Stimulated activated CD8-positive, alpha-beta memory T cell treated with anti-CD3 and anti-CD28 coated beads, Interleukin-2, amount 100 ng/mL, for 48 hours (primary cell): ENCODE data around the gene FATE1.
"Not testable (repeated sequence)": the region's sequence is repeated elsewhere in the genome, so short reads cannot be mapped to it uniquely, and the experiment has no call there.

ENCODE experiments used
- DNase-seq, 2 donors: peaks; one replicate each; pipeline ENCODE4 v3.0.0-alpha.2; 2020; ENCODE audit warnings: low read depth in 2 of 2

FATE1 gene, protein sequence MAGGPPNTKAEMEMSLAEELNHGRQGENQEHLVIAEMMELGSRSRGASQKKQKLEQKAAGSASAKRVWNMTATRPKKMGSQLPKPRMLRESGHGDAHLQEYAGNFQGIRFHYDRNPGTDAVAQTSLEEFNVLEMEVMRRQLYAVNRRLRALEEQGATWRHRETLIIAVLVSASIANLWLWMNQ

DNA sequence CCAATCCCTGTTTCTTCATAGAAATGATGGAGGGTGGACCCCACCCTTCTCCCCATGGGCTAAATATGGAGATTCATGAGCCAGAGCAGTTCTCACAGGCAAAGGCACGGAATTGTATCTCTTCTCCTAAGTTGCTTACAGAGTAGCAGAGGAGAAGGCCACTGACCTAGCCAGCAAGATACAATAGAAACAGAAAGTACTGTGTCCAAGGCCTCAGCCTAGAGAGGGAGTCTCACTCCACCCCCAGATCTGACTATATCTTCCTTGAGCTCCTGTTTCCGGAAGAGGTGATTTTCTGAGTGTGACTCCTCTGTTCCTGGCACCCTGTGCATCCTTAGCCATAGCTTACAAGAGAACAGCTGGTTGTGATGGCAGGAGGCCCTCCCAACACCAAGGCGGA lies at the start of gene FATE1:
TSS of gene FATE1 (plus strand) at position 284 of the 400 bp plus-strand sequence. CDS start at position 369, 85 bp downstream.
- no peak for DNase-seq

DNA sequence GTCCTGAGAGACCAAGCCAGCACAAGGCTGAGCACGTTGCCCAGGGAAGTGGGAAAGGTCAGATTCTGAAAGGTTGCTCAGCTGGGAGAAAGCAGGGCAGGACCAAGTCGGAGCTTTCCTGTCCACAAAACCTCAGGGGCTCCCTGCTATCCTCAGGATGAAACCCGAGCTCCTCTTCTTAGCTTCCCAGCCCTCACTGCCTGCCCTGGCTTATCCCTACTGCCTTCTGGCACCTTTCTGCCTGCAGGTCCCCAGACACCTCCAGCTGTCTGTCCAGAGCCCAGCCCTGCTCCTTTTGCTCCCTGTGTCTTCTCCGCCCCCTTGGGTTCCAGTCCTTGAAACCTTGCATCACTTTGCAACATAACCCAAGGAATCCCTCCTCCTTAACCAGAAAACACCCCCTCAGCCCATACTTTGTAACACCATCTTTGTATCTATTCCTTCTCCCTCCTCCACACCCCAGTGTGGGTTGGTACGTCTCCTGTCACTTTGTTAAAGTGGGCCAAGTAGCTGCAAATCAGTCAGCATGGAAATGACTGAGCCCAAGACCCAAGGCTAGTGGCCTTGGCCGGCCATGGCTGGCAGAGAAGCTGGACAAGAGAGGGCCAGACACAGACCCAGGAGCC lies 40.6 kb upstream of the FATE1 start:
- DNase-seq, result no peak

DNA sequence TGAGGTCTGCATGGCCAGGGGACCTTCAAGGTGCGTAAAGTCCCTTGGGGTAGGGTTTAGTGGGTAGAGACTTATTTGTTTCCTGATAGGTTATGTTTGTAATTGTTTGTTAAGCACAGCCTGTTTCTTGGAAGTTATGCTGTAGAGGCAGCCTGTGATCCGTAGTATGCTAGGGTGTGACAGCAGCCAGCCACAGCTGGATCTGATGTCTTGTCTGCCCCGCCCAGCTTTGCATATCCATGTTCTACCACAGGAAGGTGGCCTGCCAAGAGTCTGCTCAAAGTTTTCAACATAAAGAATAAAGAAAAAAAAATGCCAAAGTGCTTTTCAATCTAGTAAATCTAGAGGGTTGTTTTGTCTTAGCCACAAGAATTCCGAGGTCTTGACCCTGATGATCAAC lies 39.6 kb upstream of the FATE1 start:
- no peak for DNase-seq

DNA sequence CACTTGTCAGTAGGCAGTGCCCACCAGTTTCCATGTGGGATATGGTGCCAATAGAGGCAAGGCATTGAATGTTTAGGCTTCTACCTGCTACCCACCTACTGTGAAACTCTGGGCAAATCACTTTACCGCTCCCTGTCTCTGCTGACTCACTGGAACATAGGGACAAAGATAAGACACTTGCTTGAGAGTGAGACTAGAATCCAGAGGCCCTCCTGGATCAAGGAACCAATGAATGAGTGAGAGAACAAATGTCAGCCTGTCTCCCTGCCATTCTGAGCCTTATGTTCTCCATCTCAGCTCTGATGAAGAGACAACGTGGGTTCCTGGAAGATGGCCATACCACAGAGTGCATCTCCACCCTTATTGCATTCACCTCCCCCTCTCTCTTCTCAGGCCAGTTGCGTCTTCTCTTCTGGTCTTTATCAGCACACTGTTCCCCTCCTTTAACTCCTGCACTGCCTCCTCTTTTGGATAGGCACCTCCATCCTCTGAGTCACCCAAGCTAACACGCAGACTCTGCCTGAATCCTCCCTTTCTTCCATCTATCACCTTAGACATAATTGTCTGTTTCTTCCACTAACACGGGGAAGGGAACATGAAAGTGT lies 35.9 kb upstream of the FATE1 start:
- no peak for DNase-seq

DNA sequence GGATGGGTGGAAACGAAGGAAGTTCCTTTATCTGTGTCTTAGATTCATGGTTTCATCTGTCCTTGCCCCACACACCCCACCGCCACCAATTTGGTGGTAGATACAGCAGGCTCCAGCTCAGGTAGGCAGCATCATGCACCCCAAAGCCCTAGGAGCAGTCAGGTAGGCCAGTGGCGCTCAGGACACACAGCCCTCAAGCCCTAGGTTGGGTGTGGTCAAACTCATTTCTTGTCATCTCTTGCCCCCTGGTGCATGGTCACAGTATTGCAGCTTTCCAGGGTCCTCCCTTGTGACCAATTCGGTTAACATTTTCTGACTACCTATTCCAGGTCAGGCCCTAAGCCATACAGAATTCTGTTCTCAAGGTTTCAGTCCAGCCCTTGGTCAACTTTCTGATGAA lies 35.0 kb upstream of the FATE1 start:
- DNase-seq, result peak; percentile 46 to 54

DNA sequence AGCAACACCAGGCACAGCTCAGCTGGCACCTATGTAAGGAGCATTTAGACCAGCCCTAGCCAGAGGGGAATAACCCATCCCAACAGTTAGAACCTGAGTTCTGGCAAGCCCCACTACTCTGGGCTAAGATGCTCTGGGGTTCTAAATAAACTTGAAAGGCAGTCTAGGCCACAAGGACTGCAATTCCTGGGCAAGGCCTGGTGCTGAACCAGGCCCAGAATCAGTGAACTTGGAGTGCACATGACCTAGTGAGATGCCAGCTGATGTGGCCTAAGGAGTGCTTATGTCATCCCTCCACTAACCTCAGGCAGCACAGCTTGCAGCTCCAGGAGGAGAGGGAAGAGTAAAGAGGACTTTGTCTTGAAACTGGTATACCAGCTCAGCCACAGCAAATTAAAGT lies 28.2 kb upstream of the FATE1 start:
- no peak for DNase-seq

DNA sequence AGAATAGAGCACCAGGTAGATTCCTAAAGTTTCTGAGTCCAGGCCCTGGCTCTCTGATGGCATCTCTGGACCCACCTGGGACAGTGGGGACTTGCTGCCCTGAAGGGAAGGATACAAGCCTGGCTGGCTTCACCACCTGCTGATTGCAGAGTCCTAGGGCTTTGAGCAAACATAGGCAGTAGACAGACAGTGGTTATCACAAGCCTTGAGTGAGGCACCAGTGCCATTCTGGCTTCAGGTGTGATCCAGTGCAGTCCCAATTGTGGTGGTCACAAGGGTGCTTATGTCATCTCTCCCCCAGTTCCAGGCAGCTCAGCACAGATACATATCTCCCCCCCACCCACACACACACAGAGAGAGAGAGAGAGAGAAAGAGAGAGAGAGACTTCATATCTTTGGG lies 27.1 kb upstream of the FATE1 start:
- no peak for DNase-seq

DNA sequence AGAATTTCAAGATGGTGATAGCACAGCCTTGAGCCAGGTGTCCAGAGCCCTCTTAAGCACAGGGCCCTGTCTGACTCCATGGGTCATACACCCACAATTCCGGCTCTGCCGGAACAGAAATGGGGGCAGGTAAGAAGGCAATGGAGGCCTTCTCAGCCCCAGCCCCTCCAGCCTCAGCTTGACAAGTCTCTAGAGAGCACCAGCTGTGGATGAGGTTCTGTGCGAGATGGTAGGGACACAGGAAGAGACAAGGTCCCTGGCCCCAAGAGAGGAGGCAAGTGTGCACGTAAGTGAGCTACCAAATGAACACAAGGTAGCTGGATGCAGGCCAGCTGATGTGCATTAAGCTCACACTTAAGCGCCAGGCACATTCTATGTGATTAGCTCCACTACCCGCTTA lies 23.0 kb upstream of the FATE1 start:
- no peak for DNase-seq

DNA sequence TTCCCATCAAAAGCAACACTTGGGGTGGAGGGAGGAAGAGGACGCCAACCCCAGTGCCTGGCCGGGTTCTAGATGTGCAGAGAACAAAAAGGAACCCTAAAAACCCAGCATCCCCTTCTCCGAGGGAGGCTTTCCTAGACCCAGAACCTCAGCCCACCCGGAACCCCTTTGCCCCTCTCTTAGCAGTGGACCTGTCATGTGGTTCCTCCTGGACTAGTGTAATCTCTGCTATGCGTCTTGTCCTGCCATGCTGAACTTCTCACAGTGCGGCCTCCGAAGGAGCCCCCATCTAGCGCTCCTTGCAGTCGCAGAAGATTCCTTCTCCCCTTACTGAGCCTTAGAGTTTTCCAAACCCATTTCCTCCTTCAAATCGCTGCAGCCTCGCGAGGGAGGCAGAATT lies 21.7 kb upstream of the FATE1 start:
- no peak for DNase-seq

DNA sequence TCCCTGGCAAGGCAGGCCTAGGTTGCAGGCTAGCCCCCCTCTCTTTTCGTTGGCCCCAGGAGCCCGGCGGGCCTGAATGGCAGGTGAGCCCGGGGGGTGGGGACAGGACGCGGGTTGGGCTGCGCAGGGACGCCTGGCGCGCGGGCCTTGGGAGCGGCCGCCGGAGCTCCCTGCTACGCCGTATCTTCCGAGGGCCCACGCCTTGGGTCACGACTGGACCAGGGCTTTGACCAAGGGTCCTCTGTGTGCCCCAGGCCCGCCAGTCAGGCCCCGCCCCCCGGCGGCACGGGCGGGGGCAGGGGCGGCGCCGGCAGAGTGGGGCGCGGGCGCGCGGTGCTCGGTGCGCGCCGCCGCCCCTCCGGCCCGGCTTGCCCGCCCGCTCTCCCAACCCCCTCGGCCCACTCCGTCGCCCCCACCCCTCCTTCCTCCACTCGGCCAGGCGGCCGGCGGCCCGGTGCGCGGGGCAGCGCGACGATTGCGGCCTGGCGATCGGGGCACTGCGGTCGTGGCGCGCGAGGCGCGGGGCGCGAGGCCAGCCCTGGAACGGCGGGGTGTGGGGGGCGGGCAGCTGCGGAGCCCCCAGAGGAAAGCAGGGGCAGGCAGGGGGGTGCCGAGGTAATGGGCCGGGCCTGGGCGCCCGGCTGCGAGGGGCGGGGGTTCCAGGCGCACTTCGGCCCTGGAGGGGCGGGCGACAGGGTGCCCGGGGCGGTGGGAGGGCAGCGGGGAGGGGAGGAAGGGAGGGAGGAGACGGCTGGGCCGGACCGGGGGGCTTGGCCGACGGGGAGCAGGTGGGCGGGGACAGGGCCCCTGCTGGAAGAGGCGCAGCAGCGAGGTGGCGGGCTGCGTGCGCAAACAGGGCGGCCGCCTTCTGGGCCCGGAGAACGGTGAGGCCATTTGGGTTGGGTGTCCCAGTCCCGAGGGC lies 20.9 kb upstream of the FATE1 start, which contains the start of gene PRRG3:
TSS of gene PRRG3 (plus strand) at position 798 of the 922 bp plus-strand sequence. CDS start 3,357 bp downstream, outside the sequence.
- DNase-seq, result no peak

DNA sequence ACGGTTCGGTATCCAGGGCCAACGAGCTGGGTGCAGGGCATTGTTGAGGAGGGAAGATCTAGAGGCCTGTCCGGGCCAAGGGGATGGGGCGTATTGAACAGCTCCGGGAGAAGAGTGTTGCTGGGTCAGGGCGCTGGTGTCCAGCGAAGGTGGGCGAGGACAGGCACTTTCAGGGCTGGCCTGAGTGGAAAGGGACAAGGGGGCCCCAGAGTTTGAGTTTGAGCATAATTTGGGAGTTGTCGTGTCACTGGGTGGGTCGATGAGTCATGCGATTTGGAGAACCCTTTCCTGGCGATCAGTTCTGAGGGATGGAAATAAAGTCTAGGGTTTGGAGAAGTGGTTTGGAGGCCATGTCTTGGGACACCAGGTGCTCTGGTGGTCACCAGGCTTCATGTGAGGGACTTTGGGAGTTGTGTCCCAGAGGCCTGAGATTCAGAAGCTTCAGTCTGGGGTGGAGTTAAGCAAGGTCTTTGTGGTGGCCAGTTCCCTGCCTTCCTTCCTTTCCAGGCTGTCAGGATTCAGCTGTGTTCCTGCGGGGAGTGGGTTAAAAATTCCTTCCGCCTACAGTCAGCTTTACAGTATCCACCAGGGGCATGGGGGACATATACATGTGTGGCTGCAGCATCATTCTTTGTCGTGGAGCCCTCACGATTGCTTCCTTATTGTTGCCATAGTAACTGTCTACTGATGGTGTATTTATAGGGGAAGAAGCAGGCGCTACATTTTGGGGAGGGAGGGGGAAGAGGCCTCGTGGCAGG lies 20.1 kb upstream of the FATE1 start:
- DNase-seq, result no peak

DNA sequence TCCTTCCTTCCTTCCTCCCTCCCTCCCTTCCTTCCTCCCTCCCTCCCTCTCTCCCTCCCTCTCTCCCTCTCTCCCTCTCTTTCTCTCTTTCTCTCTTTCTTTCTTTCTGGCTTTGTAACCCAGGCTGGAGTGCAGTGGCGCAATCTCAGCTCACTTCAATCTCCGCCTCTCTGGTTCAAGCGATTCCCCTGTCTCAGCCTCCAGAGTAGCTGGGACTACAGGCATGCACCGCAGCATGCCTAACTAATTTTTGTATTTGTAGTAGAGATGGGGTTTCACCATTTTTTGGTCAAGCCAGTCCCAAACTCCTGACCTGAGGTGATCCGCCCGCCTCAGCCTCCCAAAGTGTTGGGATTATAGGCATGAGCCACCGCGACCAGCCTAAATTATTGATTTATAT lies 18.8 kb upstream of the FATE1 start:
- DNase-seq, result not testable (repeated sequence)

DNA sequence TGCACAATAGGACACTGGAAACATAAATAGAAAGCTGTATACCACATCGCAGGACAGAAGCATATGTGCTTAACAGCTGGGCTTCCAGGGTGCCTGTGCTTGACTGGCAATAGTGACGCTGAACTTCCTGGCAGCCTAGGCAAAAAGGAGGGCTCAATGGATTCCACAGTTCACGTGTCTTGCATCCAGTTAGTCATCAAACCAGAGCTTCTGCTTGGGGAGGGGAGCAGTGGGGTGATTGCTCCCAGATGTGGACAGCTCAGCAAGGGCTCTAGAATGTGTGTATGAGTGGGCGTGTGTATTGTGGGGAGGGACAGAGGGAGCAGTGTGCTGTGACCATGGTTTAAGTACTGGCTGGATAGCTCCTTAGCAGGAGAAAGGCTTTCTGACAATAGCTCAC lies 18.3 kb upstream of the FATE1 start:
- no peak for DNase-seq

DNA sequence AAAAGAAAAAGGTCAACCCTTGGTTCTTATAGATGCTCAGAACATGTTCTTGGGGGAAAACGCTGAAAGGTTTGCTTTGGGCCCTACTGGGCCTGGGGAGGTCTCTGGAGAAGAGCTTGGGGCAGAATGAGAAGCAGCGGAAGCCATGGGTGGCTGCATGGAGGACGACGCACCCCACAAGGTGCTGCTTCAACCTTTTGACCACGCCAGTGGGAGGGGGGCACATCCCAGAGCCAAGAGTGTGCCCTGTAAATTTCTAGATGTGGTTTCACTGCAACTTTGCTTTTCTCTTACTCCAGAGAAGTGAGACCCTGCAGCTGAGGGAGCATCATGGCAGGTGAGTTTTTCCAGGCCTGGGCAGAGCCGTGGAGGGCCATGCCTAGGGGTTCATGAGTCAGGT lies 17.4 kb upstream of the FATE1 start:
- no peak for DNase-seq

DNA sequence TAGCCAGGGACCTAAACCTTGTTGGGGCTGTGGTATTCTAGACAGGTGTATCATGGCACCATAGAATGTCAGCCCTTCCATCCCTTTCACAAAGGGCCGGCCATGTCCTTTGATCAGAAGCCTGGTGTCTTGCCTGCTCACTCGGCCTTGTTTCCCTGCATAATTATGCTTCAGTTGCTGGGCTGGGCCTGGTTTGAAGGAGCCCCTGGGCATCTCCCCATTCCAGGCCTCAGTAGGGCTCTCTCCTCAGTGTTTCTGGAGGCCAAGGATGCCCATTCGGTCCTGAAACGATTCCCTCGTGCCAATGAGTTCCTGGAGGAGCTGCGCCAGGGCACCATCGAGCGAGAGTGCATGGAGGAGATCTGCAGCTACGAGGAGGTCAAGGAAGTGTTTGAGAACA lies 16.1 kb upstream of the FATE1 start:
- no peak for DNase-seq

DNA sequence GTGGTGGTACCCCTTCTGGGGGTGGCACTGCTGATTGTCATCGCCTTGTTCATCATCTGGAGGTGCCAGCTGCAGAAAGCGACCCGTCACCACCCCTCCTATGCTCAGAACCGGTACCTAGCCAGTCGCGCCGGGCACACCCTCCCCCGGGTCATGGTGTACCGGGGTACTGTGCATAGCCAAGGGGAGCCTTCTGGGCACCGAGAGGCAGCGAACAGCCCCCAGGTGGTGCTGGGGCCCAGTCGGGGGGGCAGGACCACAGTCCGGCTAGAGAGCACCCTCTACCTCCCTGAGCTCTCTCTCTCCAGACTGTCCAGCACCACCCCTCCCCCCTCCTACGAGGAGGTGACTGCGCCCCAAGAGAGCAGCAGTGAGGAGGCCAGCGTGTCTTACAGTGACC lies 15.3 kb upstream of the FATE1 start:
- no peak for DNase-seq

DNA sequence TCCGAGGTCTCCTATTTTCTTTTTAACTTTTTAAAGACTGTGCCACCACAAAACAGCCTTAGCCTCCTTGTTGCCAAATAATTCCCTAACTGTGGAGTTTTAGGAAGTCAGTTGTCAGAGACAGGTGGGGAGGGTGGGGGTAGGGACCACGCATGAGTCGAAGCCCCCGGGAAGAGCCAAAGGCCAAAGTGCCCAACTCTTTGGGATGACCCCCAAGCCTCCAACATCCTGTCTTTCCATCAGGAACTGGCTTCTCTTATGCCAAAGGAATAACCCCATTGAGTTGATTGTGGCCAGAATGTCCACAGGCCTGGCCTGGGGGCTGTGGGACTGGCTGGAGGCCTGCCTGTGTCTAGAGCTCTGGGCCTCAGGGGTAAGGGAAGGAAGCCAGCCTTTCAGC lies 14.8 kb upstream of the FATE1 start:
- no peak for DNase-seq

DNA sequence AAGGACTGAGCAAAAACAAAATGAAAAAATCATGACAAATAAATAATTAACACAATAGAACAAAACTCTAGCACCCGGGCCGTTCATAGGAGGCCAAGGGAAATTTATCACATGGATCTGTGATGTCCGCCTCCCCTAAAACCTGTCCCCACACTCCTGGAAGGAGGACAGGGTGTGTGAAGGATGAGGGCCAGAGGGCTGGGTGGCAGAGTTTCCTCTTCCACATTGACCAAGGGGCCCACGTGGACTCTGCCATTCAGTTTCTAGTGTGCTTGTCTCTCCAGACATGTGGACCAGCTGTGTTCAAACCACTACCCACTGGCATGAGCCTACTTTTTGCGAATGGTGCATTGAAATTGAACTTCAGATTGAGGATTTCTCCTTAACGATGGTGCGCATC lies 14.3 kb upstream of the FATE1 start:
- DNase-seq, result no peak

DNA sequence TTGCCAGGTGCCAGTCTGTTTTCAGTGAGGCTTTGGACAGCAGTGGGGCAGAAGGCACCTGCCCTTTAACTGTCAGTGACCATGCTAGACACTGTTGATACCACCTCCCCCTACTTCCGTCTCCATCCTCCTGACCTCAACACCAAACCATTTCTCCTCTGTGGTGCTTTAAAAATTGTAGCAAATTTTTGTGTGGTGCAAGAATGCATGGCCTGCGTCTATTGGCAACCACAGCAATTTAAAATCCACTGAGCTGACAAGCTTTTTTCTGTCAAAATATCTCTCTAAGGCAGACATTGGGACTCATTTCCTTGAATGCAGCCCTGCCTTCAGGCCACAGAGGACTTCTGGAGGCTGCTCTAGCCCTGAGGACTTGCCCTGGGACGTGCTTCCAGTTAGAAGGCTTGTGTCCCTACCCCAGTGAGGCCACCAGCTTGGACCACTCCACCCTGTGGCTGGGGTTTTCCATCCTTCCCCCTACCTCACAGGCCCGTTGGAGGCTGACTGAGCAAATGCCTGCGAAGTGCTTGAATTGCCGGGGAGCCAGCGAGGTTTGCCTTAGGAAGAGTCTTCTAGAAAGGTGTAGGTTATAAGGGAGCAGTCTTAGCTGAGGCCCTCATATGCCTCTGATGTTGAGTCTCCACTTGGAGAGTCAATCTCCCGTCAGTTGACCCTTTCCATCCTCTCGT lies 13.7 kb upstream of the FATE1 start:
- DNase-seq, result no peak

DNA sequence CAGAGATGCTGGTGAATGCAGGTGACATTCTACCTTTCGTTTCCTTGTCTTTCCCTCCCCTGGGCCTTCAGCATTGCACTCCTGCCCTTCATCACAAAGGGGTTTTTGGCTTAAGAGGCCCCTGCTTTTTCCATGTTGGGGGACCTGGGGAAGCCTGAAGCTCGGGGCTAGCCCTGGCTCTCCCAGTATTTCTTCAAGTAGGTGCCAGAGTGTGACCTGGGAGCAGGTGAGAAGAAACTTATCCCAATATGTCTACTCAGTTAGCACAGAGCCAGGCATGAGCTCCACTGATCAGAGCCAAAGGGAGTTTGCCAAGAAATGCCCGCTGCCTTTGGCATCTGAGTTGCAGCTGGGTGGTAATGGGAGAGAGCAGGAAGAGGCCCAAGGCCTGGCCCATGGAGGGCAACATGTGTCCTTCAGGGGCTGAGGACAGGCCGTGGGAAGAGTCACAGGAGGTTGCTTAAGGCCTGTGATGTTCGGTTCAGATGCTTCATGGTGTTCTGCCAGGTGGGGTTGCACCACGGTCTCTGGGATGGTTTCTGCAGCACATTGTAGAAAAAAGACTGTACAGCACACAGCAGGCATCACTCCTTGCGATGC lies 13.0 kb upstream of the FATE1 start:
- DNase-seq, result no peak

DNA sequence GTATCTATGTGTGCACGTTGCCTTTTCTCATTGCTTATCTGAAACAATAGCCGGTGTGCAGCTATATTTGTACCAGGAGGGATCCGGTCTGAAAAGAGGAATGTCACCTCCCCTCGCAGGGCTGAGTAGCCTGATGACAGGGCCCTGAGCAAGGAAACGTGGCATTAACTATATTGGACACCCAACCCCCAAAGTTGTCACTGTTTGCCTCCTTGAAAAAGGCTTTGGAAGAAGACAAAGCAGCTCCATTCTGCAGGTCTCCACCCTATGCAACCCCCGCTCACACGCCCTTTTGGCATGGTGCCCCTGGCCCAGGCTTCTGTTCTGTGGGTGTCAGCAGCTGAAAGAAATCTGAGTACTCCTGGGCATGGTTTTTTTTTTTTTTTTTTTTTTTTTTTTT lies 12.3 kb upstream of the FATE1 start:
- no peak for DNase-seq
